GM21381 (cell line): ENCODE results near the gene GLB1L2.

Experiments used
- ATAC-seq: cut with Tn5 transposase; IDR thresholded peaks from one replicate; pipeline ENCODE4 v1.9.1; 2021; ENCODE audit warnings: mild to moderate bottlenecking, moderate library complexity; ENCODE audit not compliant: unreplicated experiment

The GLB1L2 gene

DNA sequence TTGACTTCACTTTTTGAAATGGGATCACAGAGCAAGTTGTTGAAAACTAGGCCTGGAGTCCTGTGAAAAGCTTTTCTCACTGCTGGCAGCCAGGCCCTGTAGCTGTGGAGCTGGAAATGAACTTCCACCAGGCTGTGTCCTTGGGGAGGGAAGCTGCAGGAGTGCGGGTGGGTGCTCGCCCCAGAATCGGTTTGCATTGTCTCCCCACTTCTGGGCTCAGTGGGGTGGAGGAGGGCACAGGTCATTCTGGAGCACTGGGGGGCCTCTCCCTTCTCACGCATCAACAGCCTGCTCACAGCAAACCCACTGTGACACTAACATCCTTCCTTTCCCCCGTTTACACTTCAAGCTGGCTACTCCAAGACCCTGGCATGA lies 15.2 kb downstream of the GLB1L2 start:
- ATAC-seq, result no peak

GRCh38 chr11:134347441-134347840 lies 15.7 kb downstream of the GLB1L2 start:
- ATAC-seq, result no peak

DNA sequence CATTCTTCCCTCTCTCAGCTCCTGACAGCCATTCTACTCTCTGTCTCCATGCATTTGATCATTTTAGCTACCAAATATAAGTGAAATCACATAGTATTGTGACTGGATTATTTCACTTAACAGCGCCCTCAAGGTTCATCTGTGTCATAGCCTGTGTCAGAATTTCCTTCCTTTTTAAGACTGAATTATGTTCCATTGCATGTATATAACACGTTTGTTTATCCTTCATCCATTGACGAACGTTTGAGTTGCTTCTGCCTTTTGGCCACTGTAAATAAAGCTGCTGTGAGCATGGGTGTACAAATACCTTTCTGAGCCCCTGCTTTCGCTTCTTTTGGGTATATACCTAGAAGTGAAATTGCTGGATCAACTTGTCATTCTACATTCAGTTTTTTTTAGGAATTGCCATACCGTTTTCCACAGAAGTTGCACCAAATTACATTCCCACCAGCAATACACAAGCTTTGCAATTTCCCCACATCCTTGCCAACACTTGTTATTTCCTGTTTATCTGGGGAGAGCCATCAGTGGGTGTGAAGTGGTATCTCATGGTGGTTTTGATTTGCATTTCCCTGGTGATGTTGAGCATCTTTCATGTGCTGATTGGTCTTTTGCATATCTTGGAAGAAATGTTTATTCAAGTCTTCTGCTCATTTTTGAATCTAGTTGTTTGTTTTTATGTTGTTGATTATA lies 17.5 kb downstream of the GLB1L2 start:
- ATAC-seq, result no peak

DNA sequence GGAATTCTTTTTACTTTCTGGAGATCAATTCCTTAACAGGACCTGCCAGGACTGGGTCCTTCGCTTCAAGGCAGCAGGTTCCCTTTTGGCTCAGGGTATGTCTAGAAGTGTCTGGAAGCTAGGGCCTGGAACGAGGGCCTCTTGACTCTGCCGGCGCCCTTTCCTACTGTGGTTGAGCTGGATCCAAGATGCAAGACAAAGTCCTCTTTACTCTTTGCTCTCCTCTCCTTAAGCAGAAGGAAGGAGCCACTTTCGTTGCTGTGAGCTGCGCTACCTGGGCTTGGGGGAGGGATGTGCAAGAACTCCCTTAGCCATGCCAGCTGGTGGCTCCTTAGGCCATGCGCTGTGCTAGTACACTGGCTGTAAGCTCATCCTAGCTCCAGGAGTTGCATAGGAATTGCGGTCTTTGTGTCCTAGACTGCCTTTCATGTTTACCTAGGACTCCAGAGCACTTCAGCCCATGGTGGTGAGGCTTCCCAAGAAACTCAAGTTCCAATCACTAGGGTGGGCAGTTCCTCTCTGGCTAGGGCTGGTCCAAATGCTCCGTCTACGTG lies 18.1 kb downstream of the GLB1L2 start:
- ATAC-seq, result no peak

GRCh38 chr11:134350381-134350780 lies 18.6 kb downstream of the GLB1L2 start:
- ATAC-seq, result peak; percentile 52

DNA sequence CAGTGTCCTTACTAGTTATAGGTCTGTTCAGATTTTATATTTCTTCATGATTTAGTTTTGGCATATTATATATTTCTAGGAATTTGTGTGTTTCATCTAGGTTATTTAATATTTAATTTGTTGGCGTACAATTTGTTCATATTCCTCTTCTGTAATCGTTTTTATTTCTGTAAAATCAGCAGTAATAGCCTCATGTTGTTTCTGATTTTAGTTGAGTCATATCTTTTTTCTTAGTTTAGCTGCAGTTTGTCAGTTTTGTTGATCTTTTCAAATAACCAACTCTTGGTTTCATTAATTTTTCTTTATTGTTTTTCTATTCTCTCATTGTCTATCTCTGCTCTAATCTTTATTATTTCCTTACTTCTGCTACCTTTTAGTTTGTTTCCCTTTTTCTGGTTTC lies 20.3 kb downstream of the GLB1L2 start:
- ATAC-seq, result no peak

GRCh38 chr11:134355136-134355535 lies 23.3 kb downstream of the GLB1L2 start:
- no peak for ATAC-seq

- ATAC-seq, result no peak
These were observed 23.9 kb downstream of the GLB1L2 start for GRCh38 chr11:134355656-134356055.

GRCh38 chr11:134356656-134357544 lies 25.1 kb downstream of the GLB1L2 start:
- ATAC-seq, result no peak

- no peak for ATAC-seq
These were observed 25.7 kb downstream of the GLB1L2 start for GRCh38 chr11:134357545-134357839.

GRCh38 chr11:134358165-134358855 lies 26.5 kb downstream of the GLB1L2 start:
- ATAC-seq, result no peak

GRCh38 chr11:134358856-134359490 lies 27.2 kb downstream of the GLB1L2 start:
- ATAC-seq, result no peak

GRCh38 chr11:134359646-134360045 lies 27.9 kb downstream of the GLB1L2 start:
- ATAC-seq, result no peak

DNA sequence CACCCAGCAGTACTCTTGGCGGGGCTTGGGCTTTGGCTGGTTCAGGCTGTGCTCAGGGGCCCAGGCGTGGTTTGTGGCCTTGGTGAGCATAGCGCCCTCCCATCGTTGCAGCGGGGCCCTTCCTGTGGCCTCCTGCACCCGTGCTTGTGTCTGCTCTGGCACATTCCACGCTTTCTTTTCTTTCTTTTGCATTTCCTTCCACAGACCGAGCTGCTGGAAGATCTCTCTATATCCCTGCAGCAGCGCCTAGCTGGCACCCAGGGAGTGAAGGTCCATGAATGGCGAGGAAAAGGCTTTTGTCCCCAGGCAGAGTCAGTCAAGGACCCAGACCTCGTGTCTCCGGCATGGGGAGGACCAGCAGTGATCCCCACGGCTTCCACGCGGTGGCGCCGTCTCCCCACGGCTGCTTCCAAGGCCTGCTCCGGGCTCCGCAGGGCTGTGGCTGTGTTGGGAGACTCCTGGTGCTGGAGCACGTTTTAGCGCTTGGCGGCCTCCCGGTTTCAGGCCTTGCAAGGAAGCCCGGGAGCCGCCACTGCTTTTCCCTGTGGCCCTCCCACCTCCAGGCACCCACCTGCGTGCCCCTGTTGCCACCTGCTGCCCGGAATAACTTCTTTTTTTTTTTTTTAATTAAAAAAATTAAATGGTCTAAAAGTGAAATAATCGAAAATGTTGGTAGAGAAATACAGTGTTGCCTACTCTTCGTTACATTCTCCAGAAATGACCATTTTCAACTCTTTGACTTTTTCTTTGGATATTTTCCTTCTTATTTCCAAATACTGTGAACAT lies 28.5 kb downstream of the GLB1L2 start:
- ATAC-seq, result peak; percentile 86

GRCh38 chr11:134361661-134362060 lies 29.9 kb downstream of the GLB1L2 start:
- ATAC-seq, result no peak

DNA sequence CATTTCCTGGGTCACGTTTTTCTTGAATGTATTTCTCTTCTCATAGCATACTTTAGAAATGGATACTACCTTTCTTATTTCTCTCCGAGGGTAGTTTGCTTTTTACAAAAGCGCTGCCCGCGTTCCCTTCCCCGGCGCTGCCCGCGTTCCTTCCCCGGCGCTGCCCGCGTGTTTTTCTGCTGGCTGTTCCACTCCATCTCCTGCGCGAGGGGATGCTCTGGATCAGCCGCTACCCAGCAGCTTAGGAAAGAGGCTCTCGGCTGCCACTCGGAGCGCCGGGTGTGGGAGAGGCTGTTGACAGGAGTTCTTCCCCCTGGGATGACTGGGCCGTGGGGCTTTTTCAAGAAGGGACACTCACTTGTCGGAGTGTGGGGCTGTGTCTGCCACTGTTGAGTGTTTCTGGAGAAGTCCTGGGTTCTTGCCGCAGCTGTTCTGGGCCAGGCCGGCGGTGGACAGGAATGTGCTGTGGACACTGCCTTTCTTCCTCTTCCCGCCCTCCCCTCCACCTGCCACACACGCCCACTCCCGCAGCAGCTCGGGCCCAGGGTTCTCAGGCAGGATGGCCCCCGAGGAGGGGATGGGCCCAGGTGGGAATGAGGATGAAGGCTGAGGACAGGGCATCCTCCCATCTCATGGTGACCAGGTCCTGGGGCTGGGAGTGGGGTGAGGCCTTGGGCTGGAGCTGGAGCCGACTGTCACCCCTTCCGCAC lies 30.6 kb downstream of the GLB1L2 start:
- ATAC-seq, result no peak

- no peak for ATAC-seq
These were observed 31.4 kb downstream of the GLB1L2 start for GRCh38 chr11:134363161-134363560.

- no peak for ATAC-seq
These were observed 31.8 kb downstream of the GLB1L2 start for GRCh38 chr11:134363592-134363991.

- no peak for ATAC-seq
These were observed 32.5 kb downstream of the GLB1L2 start for GRCh38 chr11:134364261-134364660.
